Smooth muscle cell (in vitro differentiated cells): ENCODE results near the gene BTK. TPM values are rescaled to one million over a fixed set of nuclear protein-coding genes. Genes with fewer than 3 reads are reported as not detected.
"Not testable (repeated sequence)": the region's sequence is repeated elsewhere in the genome, so short reads cannot be mapped to it uniquely, and the experiment has no call there.

ENCODE experiments used
- DNase-seq: peaks from one replicate; lab custom pipeline; 2025; ENCODE audit not compliant: unreplicated experiment; lab: John Stamatoyannopoulos, UW
- H2AFZ ChIP-seq: fragments of 200-600 bp; sonication (generic); 2 replicates; pipeline ENCODE4 v1.6.0; 2016; ENCODE audit warnings: antibody characterized with exemption, low read depth, mild to moderate bottlenecking
- H3F3A ChIP-seq: fragments of 200-600 bp; sonication (generic); 2 replicates; pipeline ENCODE4 v1.6.0; 2017; ENCODE audit warnings: antibody characterized with exemption, low read depth
- H3K27ac ChIP-seq: fragments of 200-600 bp; sonication (generic); 2 replicates; pipeline ENCODE4 v1.5.1; 2016; ENCODE audit warnings: low read depth, mild to moderate bottlenecking
- H3K27me3 ChIP-seq: fragments of 200-600 bp; sonication (generic); 2 replicates; pipeline ENCODE4 v1.6.1; 2016; ENCODE audit warnings: low read depth, mild to moderate bottlenecking
- H3K36me3 ChIP-seq: fragments of 200-600 bp; sonication (generic); 2 replicates; pipeline ENCODE4 v1.5.1; 2016; ENCODE audit warnings: low read depth
- H3K4me1 ChIP-seq: fragments of 200-600 bp; sonication (generic); 2 replicates; pipeline ENCODE4 v1.5.1; 2016; ENCODE audit warnings: low read depth
- H3K4me2 ChIP-seq: fragments of 200-600 bp; sonication (generic); 2 replicates; pipeline ENCODE4 v1.6.0; 2016; ENCODE audit warnings: mild to moderate bottlenecking
- H3K4me3 ChIP-seq: fragments of 200-600 bp; sonication (generic); 2 replicates; pipeline ENCODE4 v1.5.1; 2016; ENCODE audit warnings: mild to moderate bottlenecking
- H3K79me2 ChIP-seq: fragments of 200-600 bp; sonication (generic); 2 replicates; pipeline ENCODE4 v1.6.0; 2016; ENCODE audit warnings: low read depth, mild to moderate bottlenecking
- H3K9ac ChIP-seq: fragments of 200-600 bp; sonication (generic); 2 replicates; pipeline ENCODE4 v1.6.0; 2016; ENCODE audit warnings: low read depth
- H3K9me3 ChIP-seq: fragments of 200-600 bp; sonication (generic); replicated peaks from 2 replicates; pipeline ENCODE4 v1.5.1; 2016; ENCODE audit warnings: low read depth
- H4K20me1 ChIP-seq: fragments of 200-600 bp; sonication (generic); 2 replicates; pipeline ENCODE4 v1.6.0; 2016; ENCODE audit warnings: low read depth
- WGBS: methylation state at CpG from one replicate; pipeline ENCODE4 v1.1.7; 2016; ENCODE audit warnings: low lambda C conversion rate; 5-methylcytosine and 5-hydroxymethylcytosine counted together
- polyA plus RNA-seq: library from polyadenylated mRNA; unstranded; fragments of >200 nt; fragmentation: Nextera tagmentation; extraction: Ambion mirVana; gene quantifications from 2 replicates; pipeline ENCODE4 v1.2.1, GENCODE V29; 2016
- total RNA-seq: library from RNA; depleted of rRNA; stranded (reverse); fragments of >200 nt; gene quantifications from 2 replicates; pipeline ENCODE4 v1.2.3, GENCODE V29; 2014
- TF ChIP-seq, protein P1 (sequence below): fragments of 200-600 bp; sonication (generic); IDR thresholded peaks from 2 replicates; pipeline ENCODE4 v1.5.1; 2017; ENCODE audit warnings: borderline replicate concordance, mild to moderate bottlenecking, antibody characterized with exemption; ENCODE audit not compliant: insufficient read depth, poor library complexity, severe bottlenecking

Gene BTK
- total and polyA plus RNA-seq, 2 experiments from 2014 or later, result 0.72 TPM; not detected in 1

DNA sequence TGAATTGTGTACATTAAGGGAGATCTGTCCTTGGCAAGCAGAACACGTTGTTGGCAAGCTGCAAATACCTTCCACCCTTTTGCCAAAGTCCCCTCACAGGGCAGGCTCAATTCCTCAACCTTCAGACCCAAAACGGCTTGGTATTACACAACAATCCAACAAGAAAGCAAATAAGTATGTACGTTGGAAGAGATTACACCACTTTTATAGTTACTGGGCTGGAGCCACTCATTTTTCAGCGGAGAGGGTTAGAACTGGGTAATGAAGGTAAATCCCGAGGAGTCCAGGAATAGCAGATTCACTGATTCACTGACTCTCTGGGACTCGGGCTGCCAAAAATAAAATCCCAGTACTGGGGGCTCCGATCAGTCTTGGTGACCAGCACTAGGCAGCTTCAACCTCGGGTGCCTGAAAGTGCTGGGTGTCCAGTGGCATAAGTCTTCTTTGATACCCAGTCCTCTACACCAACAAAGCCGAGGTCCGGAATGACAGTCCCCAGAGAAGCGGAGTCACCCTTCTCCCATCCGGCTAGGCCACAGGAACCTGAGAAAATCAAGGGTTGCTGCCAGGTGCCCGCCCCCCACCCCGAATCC, 38.0 kb downstream of the BTK start:
- H3F3A ChIP-seq, result no peaks in the 10 kb centered on the region
- H3K4me1 ChIP-seq, result peaks cover 4% of the 10 kb centered on the region
- peak overlapping the region; percentile 96 for H2AFZ ChIP-seq
- H3K9me3 ChIP-seq, result no peaks in the 10 kb centered on the region
- peak overlapping the region; percentile 84 for H3K4me2 ChIP-seq
- 43% methylated on average over 14 of the region's 14 CpGs for WGBS
- H3K27ac ChIP-seq, result peak overlapping the region; percentile 48
- no peaks in the 10 kb centered on the region for H3K27me3 ChIP-seq
- no peaks in the 10 kb centered on the region for H3K36me3 ChIP-seq
- no peaks in the 10 kb centered on the region for H4K20me1 ChIP-seq
- peaks cover 11% of the 10 kb centered on the region for H3K79me2 ChIP-seq
- peak overlapping the region; percentile 87 for H3K4me3 ChIP-seq
- H3K9ac ChIP-seq, result peak overlapping the region; percentile 74
- no peak for DNase-seq
- TF ChIP-seq, protein P1, sequence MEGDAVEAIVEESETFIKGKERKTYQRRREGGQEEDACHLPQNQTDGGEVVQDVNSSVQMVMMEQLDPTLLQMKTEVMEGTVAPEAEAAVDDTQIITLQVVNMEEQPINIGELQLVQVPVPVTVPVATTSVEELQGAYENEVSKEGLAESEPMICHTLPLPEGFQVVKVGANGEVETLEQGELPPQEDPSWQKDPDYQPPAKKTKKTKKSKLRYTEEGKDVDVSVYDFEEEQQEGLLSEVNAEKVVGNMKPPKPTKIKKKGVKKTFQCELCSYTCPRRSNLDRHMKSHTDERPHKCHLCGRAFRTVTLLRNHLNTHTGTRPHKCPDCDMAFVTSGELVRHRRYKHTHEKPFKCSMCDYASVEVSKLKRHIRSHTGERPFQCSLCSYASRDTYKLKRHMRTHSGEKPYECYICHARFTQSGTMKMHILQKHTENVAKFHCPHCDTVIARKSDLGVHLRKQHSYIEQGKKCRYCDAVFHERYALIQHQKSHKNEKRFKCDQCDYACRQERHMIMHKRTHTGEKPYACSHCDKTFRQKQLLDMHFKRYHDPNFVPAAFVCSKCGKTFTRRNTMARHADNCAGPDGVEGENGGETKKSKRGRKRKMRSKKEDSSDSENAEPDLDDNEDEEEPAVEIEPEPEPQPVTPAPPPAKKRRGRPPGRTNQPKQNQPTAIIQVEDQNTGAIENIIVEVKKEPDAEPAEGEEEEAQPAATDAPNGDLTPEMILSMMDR, result no peak

- no peaks in the 10 kb centered on the region for H3K36me3 ChIP-seq
- no peaks in the 10 kb centered on the region for H3K4me1 ChIP-seq
- H3K27ac ChIP-seq, result no peak overlapping the region
- H3K4me3 ChIP-seq, result no peak overlapping the region
- no peak overlapping the region for H2AFZ ChIP-seq
- H3K27me3 ChIP-seq, result no peaks in the 10 kb centered on the region
- no peaks in the 10 kb centered on the region for H3K9me3 ChIP-seq
- WGBS, result 80% methylated on average over 4 of the region's 4 CpGs
- H4K20me1 ChIP-seq, result no peaks in the 10 kb centered on the region
- H3K4me2 ChIP-seq, result no peak overlapping the region
- no peaks in the 10 kb centered on the region for H3F3A ChIP-seq
- TF ChIP-seq, protein P1, result no peak
- DNase-seq, result no peak
- no peak overlapping the region for H3K9ac ChIP-seq
- H3K79me2 ChIP-seq, result no peaks in the 10 kb centered on the region
These were observed 48.2 kb downstream of the BTK start for GRCh38 chrX:101337776-101338271.

DNA sequence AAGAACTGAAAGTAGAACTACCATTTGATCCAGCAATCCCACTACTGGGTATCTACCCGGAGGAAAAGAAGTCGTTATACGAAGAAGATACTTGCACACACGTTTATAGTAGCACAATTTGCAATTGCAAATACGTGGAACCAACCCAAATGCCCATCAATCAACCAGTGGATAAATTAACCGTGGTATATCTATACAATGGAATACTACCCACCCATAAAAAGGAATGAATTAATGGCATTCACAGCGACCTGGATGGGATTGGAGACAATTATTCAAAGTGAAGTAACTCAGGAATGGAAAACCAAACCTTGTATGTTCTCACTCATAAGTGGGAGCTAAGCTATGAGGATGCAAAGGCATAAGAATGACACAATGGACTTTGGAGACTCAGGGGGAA, 51.7 kb downstream of the BTK start:
- DNase-seq, H3K27me3 ChIP-seq, H4K20me1 ChIP-seq, H2AFZ ChIP-seq, H3K79me2 ChIP-seq, H3K4me1 ChIP-seq, H3K27ac ChIP-seq, H3K4me2 ChIP-seq, H3K36me3 ChIP-seq, H3F3A ChIP-seq, H3K4me3 ChIP-seq, H3K9ac ChIP-seq, H3K9me3 ChIP-seq: not testable (repeated sequence)
- WGBS, result 57% methylated on average over 7 of the region's 7 CpGs

DNA sequence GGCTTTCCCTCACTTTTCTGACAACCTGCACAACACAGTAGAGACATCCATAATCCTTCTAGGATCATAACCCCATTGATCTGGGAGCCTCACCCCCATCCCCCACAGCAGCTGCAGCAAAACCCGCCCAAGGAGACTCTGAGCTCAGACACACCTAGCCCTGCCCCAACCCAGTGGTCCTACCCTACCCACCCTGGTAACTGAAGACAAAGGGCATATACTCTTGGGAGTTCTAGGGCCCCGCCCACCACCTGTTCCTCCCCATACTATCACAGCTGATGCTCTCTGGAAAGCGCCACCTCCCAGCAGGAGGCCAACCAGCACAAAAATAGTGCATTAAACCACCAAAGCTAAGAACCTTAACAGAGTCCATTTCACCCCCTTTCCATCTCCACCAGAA, 59.4 kb downstream of the BTK start:
- whole genome bisulfite sequencing, result 90% methylated on average over 3 of the region's 3 CpGs
- H3K36me3 ChIP-seq, H3K9ac ChIP-seq, DNase-seq, H3K27me3 ChIP-seq, H3K4me1 ChIP-seq, H3K27ac ChIP-seq, H3K9me3 ChIP-seq, H3K4me3 ChIP-seq, H4K20me1 ChIP-seq, H3K79me2 ChIP-seq, H2AFZ ChIP-seq, H3K4me2 ChIP-seq, H3F3A ChIP-seq: not testable (repeated sequence)

DNA sequence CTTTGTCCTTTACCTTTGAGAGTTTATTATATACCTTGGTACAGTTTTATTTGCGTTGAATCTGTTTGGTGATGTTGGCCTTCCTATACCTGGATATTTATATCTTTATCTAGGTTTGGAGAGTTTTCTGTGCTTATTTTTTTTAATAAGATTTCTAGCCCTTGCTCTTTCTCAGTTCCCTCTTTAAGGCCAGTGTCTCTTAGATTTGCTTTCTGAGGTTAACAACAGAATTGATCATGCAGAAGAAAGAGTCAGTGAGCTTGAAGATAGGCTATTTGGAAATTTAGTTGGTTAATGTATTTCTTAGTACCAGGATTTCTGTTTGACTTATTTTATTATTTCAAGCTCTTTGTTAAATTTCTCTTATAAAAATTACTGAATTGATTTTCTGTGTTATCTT, 82.2 kb downstream of the BTK start:
- no peaks in the 10 kb centered on the region for H3K79me2 ChIP-seq
- TF ChIP-seq, protein P1, result no peak
- 64% methylated on average over 1 of the region's 1 CpG for WGBS

More for the DNA sequence above, 82.2 kb downstream of the BTK start:
- no peaks in the 10 kb centered on the region for H3K4me1 ChIP-seq
- DNase-seq, result no peak
- H3K27me3 ChIP-seq, result no peaks in the 10 kb centered on the region
- H4K20me1 ChIP-seq, result no peaks in the 10 kb centered on the region
- no peaks in the 10 kb centered on the region for H3K36me3 ChIP-seq
- no peak overlapping the region for H3K27ac ChIP-seq
- H3K9ac ChIP-seq, result no peak overlapping the region
- H3K4me2 ChIP-seq, result no peak overlapping the region
- H3K9me3 ChIP-seq, result no peaks in the 10 kb centered on the region
- H3F3A ChIP-seq, result no peaks in the 10 kb centered on the region
- H2AFZ ChIP-seq, result no peak overlapping the region
- no peak overlapping the region for H3K4me3 ChIP-seq
